NK-92 (cell line): ENCODE data around the gene TCHH.
"Not testable (repeated sequence)": the region's sequence is repeated elsewhere in the genome, so short reads cannot be mapped to it uniquely, and the experiment has no call there.

Experiments used
- DNase-seq: peaks from one replicate; lab custom pipeline; 2025; ENCODE audit not compliant: unreplicated experiment; lab: John Stamatoyannopoulos, UW

Gene TCHH

GRCh38 chr1:152115344-152115743 lies at the start of gene TCHH:
TSS of gene TCHH (minus strand) at chr1:152115444. CDS start at chr1:152114080, 1,364 bp downstream.
- no peak for DNase-seq

GRCh38 chr1:152164517-152165136 lies 49.4 kb upstream of the TCHH start:
- no peak for DNase-seq

GRCh38 chr1:152162792-152163463 lies 47.7 kb upstream of the TCHH start:
- no peak for DNase-seq

GRCh38 chr1:152160576-152160975 lies 45.3 kb upstream of the TCHH start:
- no peak for DNase-seq

- DNase-seq, result no peak
Observed at GRCh38 chr1:152159144-152159543, 43.9 kb upstream of the TCHH start, which contains the start of gene RPTN. TSS of gene RPTN (minus strand) at chr1:152159228. CDS start at chr1:152157889, 1,339 bp downstream.

GRCh38 chr1:152153996-152154395 lies 38.8 kb upstream of the TCHH start:
- DNase-seq, result no peak

GRCh38 chr1:152151646-152152045 lies 36.4 kb upstream of the TCHH start:
- no peak for DNase-seq

GRCh38 chr1:152148981-152149380 lies 33.7 kb upstream of the TCHH start:
- no peak for DNase-seq

GRCh38 chr1:152148051-152148450 lies 32.8 kb upstream of the TCHH start:
- no peak for DNase-seq

GRCh38 chr1:152145769-152146168 lies 30.5 kb upstream of the TCHH start:
- DNase-seq, result no peak

- not testable (repeated sequence) for DNase-seq
Observed at GRCh38 chr1:152144674-152145183, 29.5 kb upstream of the TCHH start.

GRCh38 chr1:152143150-152143887 lies 28.1 kb upstream of the TCHH start:
- no peak for DNase-seq

- DNase-seq, result no peak
Observed at GRCh38 chr1:152141971-152142584, 26.8 kb upstream of the TCHH start.

- no peak for DNase-seq
Observed at GRCh38 chr1:152137215-152137614, 22.0 kb upstream of the TCHH start.

GRCh38 chr1:152130186-152130585 lies 14.9 kb upstream of the TCHH start:
- no peak for DNase-seq

- DNase-seq, result no peak
Observed at GRCh38 chr1:152127673-152128072, 12.4 kb upstream of the TCHH start.

GRCh38 chr1:152125834-152126443 lies 10.7 kb upstream of the TCHH start:
- DNase-seq, result no peak

GRCh38 chr1:152118915-152119314 lies 3.7 kb upstream of the TCHH start:
- DNase-seq, result no peak

GRCh38 chr1:152112885-152113432 lies 2.3 kb downstream of the TCHH start:
- DNase-seq, result no peak

- no peak for DNase-seq
Observed at GRCh38 chr1:152112101-152112884, 3.0 kb downstream of the TCHH start.
